GM12878 (cell line): Measurements from ENCODE around the gene ABCA7. TPM values are rescaled to one million over a fixed set of nuclear protein-coding genes. Genes with fewer than 3 reads are reported as not detected.

Experiments
- ATF7 ChIP-seq: fragments of 450-650 bp; IDR thresholded peaks from 2 replicates; pipeline ENCODE4 v1.6.1; 2016; ENCODE audit warnings: low read depth, mild to moderate bottlenecking
- HDGF ChIP-seq: fragments of 450-650 bp; IDR thresholded peaks from 2 replicates; pipeline ENCODE4 v1.6.1; 2016; ENCODE audit warnings: antibody characterized with exemption
- polyA plus RNA-seq, 11 experiments: library from polyadenylated mRNA; depleted of rRNA in 4 of 11; unstranded in 6 of 11; stranded (reverse) in 5 of 11; fragments of >200 nt; fragmentation: Nextera tagmentation in 4 of 11; fragmentation: Illumina TruSeq in 1 of 11; extraction: Ambion mirVana in 4 of 11; extraction: Trizol in 1 of 11; gene quantifications; 1 replicate in 1 of 11; 2 replicates in 10 of 11; pipeline versions ENCODE4 v1.2.1 to v1.2.3, GENCODE V29; 2011 to 2016; ENCODE audit warnings: inconsistent platforms in 2 of 11, missing spikeins in 2 of 11, low read depth in 1 of 11
- total RNA-seq, 4 experiments: library from RNA; depleted of rRNA in 3 of 4; stranded (reverse); fragments of >200 nt in 3 of 4; fragmentation: Illumina TruSeq in 1 of 4; extraction: Trizol in 1 of 4; gene quantifications; 2 replicates each; pipeline versions ENCODE4 v1.2.1 to v1.2.3, GENCODE V29; 2013 to 2021
- TF ChIP-seq, protein P1 (sequence below): fragments of 150-350 bp; IDR thresholded peaks from 2 replicates; pipeline ENCODE4 v1.6.1; 2016; ENCODE audit warnings: low read depth, low read length
- TF ChIP-seq, protein P2 (sequence below): fragments of 450-650 bp; formaldehyde crosslinking; IDR thresholded peaks from 2 replicates; pipeline ENCODE4 v1.5.0; 2022; ENCODE audit warnings: mild to moderate bottlenecking, missing genetic modification characterization

Gene ABCA7
- total and polyA plus RNA-seq, 10 of the 15 experiments (the other 5 are each of a cell fraction or from before 2014, with no cell fraction given) = 1.0 to 49.5 (median 14.8) TPM

DNA sequence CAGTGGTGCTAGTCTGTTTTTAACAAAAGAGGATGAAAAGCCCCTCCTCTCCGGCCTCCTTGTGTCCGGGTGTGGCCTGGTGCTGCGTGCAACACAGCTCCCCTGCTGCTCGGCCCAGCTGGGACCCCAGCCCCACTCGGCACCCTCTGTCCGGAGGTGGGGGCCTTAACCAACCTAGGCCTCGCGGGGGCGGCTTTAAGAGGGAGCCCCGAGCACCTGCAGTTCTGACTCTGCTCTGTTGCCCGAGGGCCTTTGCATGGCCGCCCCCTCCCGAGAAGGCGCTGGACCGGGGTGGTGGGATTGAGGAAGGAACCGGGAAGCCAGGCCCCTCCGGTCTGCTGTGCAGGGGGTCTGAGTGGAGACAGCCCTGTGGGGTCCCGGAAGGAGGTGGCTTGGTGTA lies 45.4 kb upstream of the ABCA7 start (continued):
- TF ChIP-seq, protein P1, sequence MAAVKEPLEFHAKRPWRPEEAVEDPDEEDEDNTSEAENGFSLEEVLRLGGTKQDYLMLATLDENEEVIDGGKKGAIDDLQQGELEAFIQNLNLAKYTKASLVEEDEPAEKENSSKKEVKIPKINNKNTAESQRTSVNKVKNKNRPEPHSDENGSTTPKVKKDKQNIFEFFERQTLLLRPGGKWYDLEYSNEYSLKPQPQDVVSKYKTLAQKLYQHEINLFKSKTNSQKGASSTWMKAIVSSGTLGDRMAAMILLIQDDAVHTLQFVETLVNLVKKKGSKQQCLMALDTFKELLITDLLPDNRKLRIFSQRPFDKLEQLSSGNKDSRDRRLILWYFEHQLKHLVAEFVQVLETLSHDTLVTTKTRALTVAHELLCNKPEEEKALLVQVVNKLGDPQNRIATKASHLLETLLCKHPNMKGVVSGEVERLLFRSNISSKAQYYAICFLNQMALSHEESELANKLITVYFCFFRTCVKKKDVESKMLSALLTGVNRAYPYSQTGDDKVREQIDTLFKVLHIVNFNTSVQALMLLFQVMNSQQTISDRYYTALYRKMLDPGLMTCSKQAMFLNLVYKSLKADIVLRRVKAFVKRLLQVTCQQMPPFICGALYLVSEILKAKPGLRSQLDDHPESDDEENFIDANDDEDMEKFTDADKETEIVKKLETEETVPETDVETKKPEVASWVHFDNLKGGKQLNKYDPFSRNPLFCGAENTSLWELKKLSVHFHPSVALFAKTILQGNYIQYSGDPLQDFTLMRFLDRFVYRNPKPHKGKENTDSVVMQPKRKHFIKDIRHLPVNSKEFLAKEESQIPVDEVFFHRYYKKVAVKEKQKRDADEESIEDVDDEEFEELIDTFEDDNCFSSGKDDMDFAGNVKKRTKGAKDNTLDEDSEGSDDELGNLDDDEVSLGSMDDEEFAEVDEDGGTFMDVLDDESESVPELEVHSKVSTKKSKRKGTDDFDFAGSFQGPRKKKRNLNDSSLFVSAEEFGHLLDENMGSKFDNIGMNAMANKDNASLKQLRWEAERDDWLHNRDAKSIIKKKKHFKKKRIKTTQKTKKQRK = no peak
- TF ChIP-seq ATF7 (no peak), HDGF (no peak)
- TF ChIP-seq, protein P2, sequence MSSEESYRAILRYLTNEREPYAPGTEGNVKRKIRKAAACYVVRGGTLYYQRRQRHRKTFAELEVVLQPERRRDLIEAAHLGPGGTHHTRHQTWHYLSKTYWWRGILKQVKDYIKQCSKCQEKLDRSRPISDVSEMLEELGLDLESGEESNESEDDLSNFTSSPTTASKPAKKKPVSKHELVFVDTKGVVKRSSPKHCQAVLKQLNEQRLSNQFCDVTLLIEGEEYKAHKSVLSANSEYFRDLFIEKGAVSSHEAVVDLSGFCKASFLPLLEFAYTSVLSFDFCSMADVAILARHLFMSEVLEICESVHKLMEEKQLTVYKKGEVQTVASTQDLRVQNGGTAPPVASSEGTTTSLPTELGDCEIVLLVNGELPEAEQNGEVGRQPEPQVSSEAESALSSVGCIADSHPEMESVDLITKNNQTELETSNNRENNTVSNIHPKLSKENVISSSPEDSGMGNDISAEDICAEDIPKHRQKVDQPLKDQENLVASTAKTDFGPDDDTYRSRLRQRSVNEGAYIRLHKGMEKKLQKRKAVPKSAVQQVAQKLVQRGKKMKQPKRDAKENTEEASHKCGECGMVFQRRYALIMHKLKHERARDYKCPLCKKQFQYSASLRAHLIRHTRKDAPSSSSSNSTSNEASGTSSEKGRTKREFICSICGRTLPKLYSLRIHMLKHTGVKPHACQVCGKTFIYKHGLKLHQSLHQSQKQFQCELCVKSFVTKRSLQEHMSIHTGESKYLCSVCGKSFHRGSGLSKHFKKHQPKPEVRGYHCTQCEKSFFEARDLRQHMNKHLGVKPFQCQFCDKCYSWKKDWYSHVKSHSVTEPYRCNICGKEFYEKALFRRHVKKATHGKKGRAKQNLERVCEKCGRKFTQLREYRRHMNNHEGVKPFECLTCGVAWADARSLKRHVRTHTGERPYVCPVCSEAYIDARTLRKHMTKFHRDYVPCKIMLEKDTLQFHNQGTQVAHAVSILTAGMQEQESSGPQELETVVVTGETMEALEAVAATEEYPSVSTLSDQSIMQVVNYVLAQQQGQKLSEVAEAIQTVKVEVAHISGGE = no peak
- TF ChIP-seq, all 136 proteins: peak for 0
